Hepatocyte (in vitro differentiated cells): ENCODE measurements around the gene PRAMEF1.

Experiments
- EZH2phosphoT487 ChIP-seq: fragments of 200-600 bp; sonication (generic); IDR thresholded peaks from one replicate; pipeline ENCODE4 v1.6.1; 2018; ENCODE audit warnings: antibody characterized with exemption, mild to moderate bottlenecking, low read depth, moderate library complexity; ENCODE audit not compliant: unreplicated experiment, severe bottlenecking
- TF ChIP-seq, protein P1 (sequence below): fragments of 200-600 bp; sonication (generic); IDR thresholded peaks from 2 replicates; pipeline ENCODE4 v1.5.1; 2016; ENCODE audit warnings: antibody characterized with exemption, mild to moderate bottlenecking; ENCODE audit not compliant: poor library complexity

DNA sequence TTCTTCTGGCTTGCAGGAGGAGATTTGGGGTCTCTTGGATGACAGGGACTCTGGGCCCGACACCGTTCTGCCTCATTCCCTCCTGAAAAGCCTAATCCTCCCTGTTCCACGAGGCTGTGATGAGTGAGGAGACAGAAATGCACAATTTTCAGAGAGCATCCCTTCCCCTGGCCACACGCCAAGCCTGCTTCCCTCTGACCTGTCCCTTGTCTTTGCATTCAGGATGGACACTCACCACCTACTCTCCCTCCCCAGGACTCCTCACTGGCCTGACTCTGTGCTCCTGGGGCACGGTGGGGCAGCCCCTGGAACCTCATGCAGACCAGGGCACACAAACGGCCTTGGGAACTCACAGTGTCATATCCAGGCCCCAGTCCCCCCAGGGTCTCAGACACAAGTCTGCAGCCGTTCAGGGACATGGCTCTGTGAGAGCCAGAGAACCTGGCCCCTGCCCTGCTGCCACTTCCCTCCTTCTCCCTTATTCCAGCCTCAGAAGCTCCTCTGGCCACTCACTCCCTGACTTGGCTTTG lies 21.2 kb upstream of the PRAMEF1 start:
- TF ChIP-seq, protein P1, sequence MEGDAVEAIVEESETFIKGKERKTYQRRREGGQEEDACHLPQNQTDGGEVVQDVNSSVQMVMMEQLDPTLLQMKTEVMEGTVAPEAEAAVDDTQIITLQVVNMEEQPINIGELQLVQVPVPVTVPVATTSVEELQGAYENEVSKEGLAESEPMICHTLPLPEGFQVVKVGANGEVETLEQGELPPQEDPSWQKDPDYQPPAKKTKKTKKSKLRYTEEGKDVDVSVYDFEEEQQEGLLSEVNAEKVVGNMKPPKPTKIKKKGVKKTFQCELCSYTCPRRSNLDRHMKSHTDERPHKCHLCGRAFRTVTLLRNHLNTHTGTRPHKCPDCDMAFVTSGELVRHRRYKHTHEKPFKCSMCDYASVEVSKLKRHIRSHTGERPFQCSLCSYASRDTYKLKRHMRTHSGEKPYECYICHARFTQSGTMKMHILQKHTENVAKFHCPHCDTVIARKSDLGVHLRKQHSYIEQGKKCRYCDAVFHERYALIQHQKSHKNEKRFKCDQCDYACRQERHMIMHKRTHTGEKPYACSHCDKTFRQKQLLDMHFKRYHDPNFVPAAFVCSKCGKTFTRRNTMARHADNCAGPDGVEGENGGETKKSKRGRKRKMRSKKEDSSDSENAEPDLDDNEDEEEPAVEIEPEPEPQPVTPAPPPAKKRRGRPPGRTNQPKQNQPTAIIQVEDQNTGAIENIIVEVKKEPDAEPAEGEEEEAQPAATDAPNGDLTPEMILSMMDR = no peak
- no peak for TF ChIP-seq EZH2phosphoT487
